Astrocyte of the hippocampus (primary cell): ENCODE results near the gene KIAA1755.

Source experiments
- DNase-seq: peaks from one replicate; pipeline ENCODE4 v3.0.0; 2011; ENCODE audit warnings: low read depth, low spot score

Gene KIAA1755

GRCh38 chr20:38202153-38202981, 58.2 kb downstream of the KIAA1755 start:
- no peak for DNase-seq

- DNase-seq = peak; percentile 50
These were observed 59.2 kb downstream of the KIAA1755 start for GRCh38 chr20:38201356-38201755.

GRCh38 chr20:38200646-38201045, 59.9 kb downstream of the KIAA1755 start:
- DNase-seq = no peak

GRCh38 chr20:38199501-38200390, 60.8 kb downstream of the KIAA1755 start:
- no peak for DNase-seq

- DNase-seq = no peak
These were observed 62.2 kb downstream of the KIAA1755 start for GRCh38 chr20:38198238-38198861.

- no peak for DNase-seq
These were observed 62.9 kb downstream of the KIAA1755 start for GRCh38 chr20:38197619-38198018.

DNA sequence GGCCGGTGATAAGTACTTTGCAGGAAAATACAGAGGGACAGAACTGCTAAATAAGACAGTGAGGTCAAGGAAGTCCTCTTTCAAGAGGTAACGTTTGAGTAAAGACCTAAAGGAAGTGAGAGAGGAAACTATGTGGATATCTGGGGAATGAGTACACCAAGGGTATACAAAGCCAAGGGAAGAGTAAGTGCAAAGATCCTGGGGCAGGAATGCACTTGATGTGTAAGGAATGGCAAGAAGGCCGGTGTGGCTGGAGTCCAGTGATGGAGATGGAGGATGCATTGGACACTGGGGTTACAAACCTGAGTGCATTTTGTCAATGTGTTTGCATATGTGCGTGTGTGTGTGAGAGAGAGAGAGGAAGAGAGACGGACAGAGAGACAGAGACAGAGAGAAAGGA, 63.3 kb downstream of the KIAA1755 start:
- no peak for DNase-seq

- peak; percentile 23 for DNase-seq
These were observed 63.9 kb downstream of the KIAA1755 start for GRCh38 chr20:38196592-38196991.

DNA sequence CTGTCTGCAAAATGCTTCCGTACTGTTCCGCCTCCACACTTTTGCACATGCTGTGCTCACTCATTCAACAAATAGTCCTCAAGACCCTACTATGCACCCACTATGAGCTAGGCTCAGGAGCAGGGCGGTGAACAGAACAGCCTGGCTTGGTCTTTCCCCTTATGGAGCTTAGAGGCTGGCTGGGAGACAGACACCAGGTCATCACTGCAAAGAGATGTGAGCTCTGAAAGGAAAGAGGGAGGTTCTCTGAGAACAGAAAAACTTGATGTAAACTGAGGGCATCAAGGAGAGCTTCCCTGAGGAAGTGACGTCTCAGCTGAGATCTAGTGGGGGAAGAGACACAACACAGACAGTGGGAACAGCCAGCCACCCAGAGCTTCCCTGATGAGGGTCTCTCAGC, 64.5 kb downstream of the KIAA1755 start:
- no peak for DNase-seq

DNA sequence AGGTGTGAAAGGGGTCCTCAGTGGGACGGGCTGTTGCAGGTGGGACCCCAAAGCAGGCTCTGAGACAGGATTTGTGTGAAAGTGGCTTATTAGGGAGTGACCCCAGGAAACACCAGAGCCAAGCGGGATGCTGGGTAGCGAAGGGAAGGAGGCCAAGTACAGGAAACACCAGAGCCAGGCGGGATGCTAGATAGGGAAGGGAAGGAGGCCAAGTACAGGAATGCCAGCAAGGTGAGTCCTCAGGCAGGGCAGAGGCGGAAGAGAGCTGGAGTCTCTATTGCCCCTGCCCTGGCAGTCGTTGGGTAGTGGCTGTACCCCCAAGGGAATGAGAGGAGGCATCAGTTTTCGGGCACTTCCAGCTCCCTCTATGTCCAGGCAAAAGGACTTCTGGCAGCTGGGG, 65.0 kb downstream of the KIAA1755 start:
- no peak for DNase-seq

DNA sequence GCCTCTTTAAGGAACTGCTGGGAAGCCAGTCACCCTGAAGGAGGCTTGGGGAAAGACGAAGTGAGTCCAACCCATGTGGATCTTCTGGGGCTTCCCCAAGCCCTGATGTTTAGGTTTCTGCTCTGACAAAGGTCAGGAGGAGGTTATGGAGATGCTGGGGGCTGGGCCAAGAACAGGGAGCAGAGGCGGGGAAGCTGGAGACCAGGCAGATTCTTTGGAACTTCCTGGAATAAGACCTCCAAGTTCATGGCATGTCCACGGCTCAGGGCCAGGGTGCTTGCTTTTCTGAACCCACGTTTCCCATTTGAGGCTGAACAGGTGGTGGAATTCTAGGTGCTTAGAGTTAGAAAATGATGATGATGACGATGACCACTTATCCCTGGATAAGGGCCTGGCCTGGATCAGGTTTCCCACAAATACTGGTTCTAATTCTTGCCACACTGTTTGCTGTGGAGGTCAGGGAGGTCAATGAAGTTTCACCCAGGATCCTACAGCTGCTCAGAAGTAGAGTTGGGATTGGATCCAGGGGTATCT, 65.5 kb downstream of the KIAA1755 start:
- no peak for DNase-seq

- no peak for DNase-seq
These were observed 66.9 kb downstream of the KIAA1755 start for GRCh38 chr20:38193586-38194105.

GRCh38 chr20:38192323-38192885, 68.1 kb downstream of the KIAA1755 start:
- DNase-seq = no peak

- DNase-seq = no peak
These were observed 68.9 kb downstream of the KIAA1755 start for GRCh38 chr20:38191654-38192053.

- no peak for DNase-seq
These were observed 69.6 kb downstream of the KIAA1755 start for GRCh38 chr20:38190936-38191371.

DNA sequence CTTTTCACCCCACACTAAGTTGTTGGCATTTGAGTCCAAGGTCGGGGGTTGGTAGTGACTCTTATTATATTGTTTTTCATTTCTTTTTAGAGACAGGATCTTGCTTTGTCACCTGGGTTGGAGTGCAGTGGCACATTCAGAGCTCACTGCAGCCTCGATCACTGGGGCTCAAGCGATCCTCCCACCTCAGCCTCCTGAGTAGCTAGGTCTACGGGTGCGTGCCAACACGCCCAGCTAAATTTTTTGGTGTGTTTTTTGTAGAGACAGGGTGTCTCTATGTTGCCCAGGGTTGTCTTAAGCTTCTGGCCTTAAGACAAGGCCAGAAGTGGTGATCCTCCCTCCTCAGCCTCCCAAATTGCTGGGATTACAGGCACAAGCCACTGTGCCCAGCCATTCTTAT, 70.4 kb downstream of the KIAA1755 start:
- no peak for DNase-seq

DNA sequence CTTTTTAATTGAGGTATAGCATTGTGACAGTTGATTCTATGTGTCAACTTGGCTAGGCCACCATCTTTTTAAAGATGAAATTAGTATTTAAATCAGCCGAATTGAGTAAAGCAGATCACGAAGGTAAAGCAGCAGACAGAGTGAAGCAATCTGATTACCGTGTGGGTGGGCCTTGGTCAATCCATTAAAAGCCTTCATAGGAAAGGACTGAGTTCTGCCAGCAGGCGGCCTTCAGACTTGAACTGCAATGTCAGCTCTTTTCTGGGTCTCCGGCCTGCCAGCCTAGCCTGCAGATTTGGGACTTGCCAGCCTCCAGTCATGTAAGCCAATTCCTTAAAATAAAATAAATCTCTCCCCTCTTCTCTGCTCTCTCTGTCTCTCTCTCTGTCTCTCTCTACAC, 73.0 kb downstream of the KIAA1755 start:
- DNase-seq = no peak

DNA sequence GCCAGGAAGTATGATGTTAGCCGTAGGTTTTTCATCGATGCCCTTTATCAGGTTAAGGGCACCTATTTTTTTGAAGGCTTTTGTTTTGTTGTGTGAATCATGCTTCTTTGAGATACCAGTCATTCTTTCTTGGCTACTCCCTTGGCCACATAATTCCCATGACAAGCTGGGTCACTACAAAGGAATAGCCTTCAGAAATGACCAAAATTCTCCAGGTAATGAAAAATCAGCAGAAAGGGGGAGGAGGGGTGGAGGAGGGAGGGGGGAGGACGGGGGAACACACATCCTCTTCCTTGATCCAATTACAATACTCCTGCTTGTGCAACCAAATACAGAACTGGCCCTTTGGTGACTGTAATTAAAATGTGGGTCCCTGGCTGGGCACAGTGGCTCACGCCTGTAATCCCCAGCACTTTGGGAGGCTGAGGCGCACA, 73.7 kb downstream of the KIAA1755 start:
- peak; percentile 71 for DNase-seq

DNA sequence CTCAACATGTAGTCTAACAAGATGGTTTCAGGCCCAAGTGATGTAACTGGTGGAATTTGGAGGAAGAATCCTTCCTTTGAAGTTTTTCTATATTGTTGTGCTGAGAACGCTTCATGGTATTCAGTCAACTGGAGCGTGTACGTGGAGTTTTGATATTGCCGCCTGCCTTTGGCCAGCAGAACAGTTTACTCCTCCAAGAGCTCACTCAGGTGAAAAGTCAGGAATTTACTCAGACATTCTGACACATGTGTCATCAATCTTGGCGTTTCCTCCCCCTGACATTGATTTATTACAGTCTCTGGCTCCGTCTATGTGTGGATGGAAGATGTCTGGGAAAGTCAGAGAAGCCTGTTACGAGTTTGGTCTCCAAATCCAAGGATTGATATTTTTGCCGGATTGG, 76.4 kb downstream of the KIAA1755 start:
- DNase-seq = peak; percentile 53

- no peak for DNase-seq
These were observed 78.6 kb downstream of the KIAA1755 start for GRCh38 chr20:38181971-38182370.

DNA sequence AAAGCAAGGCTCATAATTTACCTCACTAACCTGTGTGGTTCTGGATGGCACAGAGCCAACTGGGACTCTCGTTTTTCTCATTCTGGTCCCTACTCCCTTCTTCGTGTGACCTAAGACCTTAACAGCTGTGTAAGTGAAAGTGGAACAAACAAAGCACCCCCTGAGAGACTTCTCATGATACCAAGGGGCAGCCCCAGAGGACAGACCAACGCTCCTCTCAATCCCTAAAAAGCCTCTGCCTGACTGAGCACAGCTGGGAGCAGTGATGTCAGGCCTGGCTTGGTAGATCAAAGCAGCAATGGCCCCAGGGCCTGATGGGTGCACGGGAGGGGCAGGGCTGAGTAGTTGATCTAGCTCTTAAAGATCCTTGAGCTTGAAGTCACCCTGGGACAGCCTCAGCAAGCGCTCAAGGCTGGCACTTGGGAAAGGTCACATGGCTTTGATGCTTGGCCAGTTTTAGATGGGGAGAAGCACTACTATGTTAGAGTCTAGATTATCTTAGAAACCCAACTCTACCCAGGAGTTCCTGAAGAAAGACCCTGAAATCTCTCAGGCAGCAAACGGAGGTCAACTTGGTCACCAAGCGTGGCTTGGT, 79.2 kb downstream of the KIAA1755 start:
- no peak for DNase-seq
